Ishikawa (cell line): ENCODE data around the gene RPN2.

Experiments
- CEBPB ChIP-seq: IDR thresholded peaks from 2 replicates; pipeline ENCODE4 v1.6.1; 2012
- CREB1 ChIP-seq: IDR thresholded peaks from 2 replicates; pipeline ENCODE4 v1.6.1; 2012; ENCODE audit warnings: low read depth
- EGR1 ChIP-seq: IDR thresholded peaks from 2 replicates; pipeline ENCODE4 v1.6.1; 2012
- EP300 ChIP-seq: IDR thresholded peaks from 2 replicates; pipeline ENCODE4 v1.6.1; 2012; ENCODE audit warnings: borderline replicate concordance
- MAX ChIP-seq: IDR thresholded peaks from 2 replicates; pipeline ENCODE4 v1.6.1; 2012
- NFIC ChIP-seq: IDR thresholded peaks from 2 replicates; pipeline ENCODE4 v1.6.1; 2012
- RAD21 ChIP-seq: IDR thresholded peaks from 2 replicates; pipeline ENCODE4 v1.6.1; 2012; ENCODE audit warnings: low read depth
- TAF1 ChIP-seq: IDR thresholded peaks from 2 replicates; pipeline ENCODE4 v1.6.1; 2012; ENCODE audit warnings: low read depth, mild to moderate bottlenecking
- TCF12 ChIP-seq: IDR thresholded peaks from 2 replicates; pipeline ENCODE4 v1.6.1; 2012; ENCODE audit warnings: low read depth
- YY1 ChIP-seq: IDR thresholded peaks from 2 replicates; pipeline ENCODE4 v1.6.1; 2012; ENCODE audit warnings: low read depth
- ZBTB7A ChIP-seq: IDR thresholded peaks from 2 replicates; pipeline ENCODE4 v1.6.1; 2012; ENCODE audit warnings: low read depth
- TF ChIP-seq, protein P1 (sequence below): IDR thresholded peaks from 2 replicates; pipeline ENCODE4 v1.6.1; 2012

- no peak for TF ChIP-seq TCF12
- no peak for TF ChIP-seq EGR1
- TF ChIP-seq TAF1, result no peak
- no peak for TF ChIP-seq MAX
- no peak for TF ChIP-seq EP300
- no peak for TF ChIP-seq RAD21
- no peak for TF ChIP-seq NFIC
- no peak for TF ChIP-seq CREB1
- TF ChIP-seq ZBTB7A, result no peak
- no peak for TF ChIP-seq YY1
- TF ChIP-seq CEBPB, result no peak
- TF ChIP-seq, protein P1, sequence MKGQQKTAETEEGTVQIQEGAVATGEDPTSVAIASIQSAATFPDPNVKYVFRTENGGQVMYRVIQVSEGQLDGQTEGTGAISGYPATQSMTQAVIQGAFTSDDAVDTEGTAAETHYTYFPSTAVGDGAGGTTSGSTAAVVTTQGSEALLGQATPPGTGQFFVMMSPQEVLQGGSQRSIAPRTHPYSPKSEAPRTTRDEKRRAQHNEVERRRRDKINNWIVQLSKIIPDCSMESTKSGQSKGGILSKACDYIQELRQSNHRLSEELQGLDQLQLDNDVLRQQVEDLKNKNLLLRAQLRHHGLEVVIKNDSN, result no peak
Observed at GRCh38 chr20:37142708-37143107, 36.4 kb upstream of the RPN2 start.
